ENCODE data around the gene SEC14L5.
"Not testable (repeated sequence)": the region's sequence is repeated elsewhere in the genome, so short reads cannot be mapped to it uniquely, and the experiment has no call there.

Gene SEC14L5

GRCh38 chr16:4949986-4950385 lies 8.1 kb upstream of the SEC14L5 start:
- no peak overlapping the region for H3K27ac ChIP-seq (ENCODE audit: low read depth, low read length, poor library complexity, severe bottlenecking)
- TF ChIP-seq CTCF (IDR thresholded peaks at IDR 0.05; ENCODE audit: low read length) (no peak), EZH2 (IDR thresholded peaks at IDR 0.05; ENCODE audit: borderline replicate concordance, low read length) (no peak)
- peaks cover 10% of the 10 kb centered on the region for H3K4me1 ChIP-seq (ENCODE audit: insufficient read depth, low read length, severe bottlenecking)

GRCh38 chr16:4951583-4951982 lies 6.5 kb upstream of the SEC14L5 start:
- H3K27ac ChIP-seq (ENCODE audit: low read depth, low read length, poor library complexity, severe bottlenecking); H3K79me2 ChIP-seq (ENCODE audit: insufficient read depth, low read length); H3K27me3 ChIP-seq (ENCODE audit: insufficient read depth, low read length); H3K9me3 ChIP-seq (ENCODE audit: low read length); H3K9ac ChIP-seq (ENCODE audit: low read length); H3K4me2 ChIP-seq (ENCODE audit: low read length); H3K36me3 ChIP-seq (ENCODE audit: insufficient read depth, low read length); H3F3A ChIP-seq (ENCODE audit: insufficient read depth, low read length); H2AFZ ChIP-seq (ENCODE audit: low read length); H3K4me3 ChIP-seq (ENCODE audit: low read depth, low read length, poor library complexity, severe bottlenecking); H3K9me2 ChIP-seq (ENCODE audit: low read depth, low read length); H4K20me1 ChIP-seq (ENCODE audit: insufficient read depth, low read length): not testable (repeated sequence)
- peaks cover 10% of the 10 kb centered on the region for H3K4me1 ChIP-seq (ENCODE audit: insufficient read depth, low read length, severe bottlenecking)

More at GRCh38 chr16:4949986-4950385, 8.1 kb upstream of the SEC14L5 start:
- Histone ChIP-seq H3F3A (ENCODE audit: insufficient read depth, low read length) (no peaks in the 10 kb centered on the region), H3K9ac (ENCODE audit: low read length) (no peak overlapping the region), H3K27me3 (ENCODE audit: insufficient read depth, low read length) (peaks cover 6% of the 10 kb centered on the region; the same call in 1 of the 2 replicates), H4K20me1 (ENCODE audit: insufficient read depth, low read length) (no peaks in the 10 kb centered on the region), H3K9me3 (ENCODE audit: low read length) (no peaks in the 10 kb centered on the region), H3K79me2 (ENCODE audit: insufficient read depth, low read length) (no peaks in the 10 kb centered on the region), H2AFZ (ENCODE audit: low read length) (no peak overlapping the region), H3K9me2 (ENCODE audit: low read depth, low read length) (no peaks in the 10 kb centered on the region), H3K36me3 (ENCODE audit: insufficient read depth, low read length) (no peaks in the 10 kb centered on the region), H3K4me3 (ENCODE audit: low read depth, low read length, poor library complexity, severe bottlenecking) (no peak overlapping the region), H3K4me2 (ENCODE audit: low read length) (no peak overlapping the region)

GRCh38 chr16:4954714-4955113 lies 3.4 kb upstream of the SEC14L5 start:
- Histone ChIP-seq H3K36me3 (ENCODE audit: insufficient read depth, low read length) (no peaks in the 10 kb centered on the region), H3F3A (ENCODE audit: insufficient read depth, low read length) (no peaks in the 10 kb centered on the region), H3K9me3 (ENCODE audit: low read length) (no peaks in the 10 kb centered on the region), H2AFZ (ENCODE audit: low read length) (no peak overlapping the region), H3K4me1 (ENCODE audit: insufficient read depth, low read length, severe bottlenecking) (peaks cover 7% of the 10 kb centered on the region), H3K27ac (ENCODE audit: low read depth, low read length, poor library complexity, severe bottlenecking) (no peak overlapping the region), H3K4me3 (ENCODE audit: low read depth, low read length, poor library complexity, severe bottlenecking) (no peak overlapping the region), H3K27me3 (ENCODE audit: insufficient read depth, low read length) (no peaks in the 10 kb centered on the region), H3K4me2 (ENCODE audit: low read length) (no peak overlapping the region), H4K20me1 (ENCODE audit: insufficient read depth, low read length) (no peaks in the 10 kb centered on the region), H3K9ac (ENCODE audit: low read length) (no peak overlapping the region), H3K79me2 (ENCODE audit: insufficient read depth, low read length) (no peaks in the 10 kb centered on the region), H3K9me2 (ENCODE audit: low read depth, low read length) (no peaks in the 10 kb centered on the region)
- no peak for TF ChIP-seq EZH2 (IDR thresholded peaks at IDR 0.05; ENCODE audit: borderline replicate concordance, low read length)
- TF ChIP-seq CTCF (IDR thresholded peaks at IDR 0.05; ENCODE audit: low read length): no peak

GRCh38 chr16:4957420-4957719 lies 760 bp upstream of the SEC14L5 start:
- Histone ChIP-seq H3K4me1 (ENCODE audit: insufficient read depth, low read length, severe bottlenecking) (peaks cover 7% of the 10 kb centered on the region), H4K20me1 (ENCODE audit: insufficient read depth, low read length) (no peaks in the 10 kb centered on the region), H3K9me2 (ENCODE audit: low read depth, low read length) (no peaks in the 10 kb centered on the region), H3K4me3 (ENCODE audit: low read depth, low read length, poor library complexity, severe bottlenecking) (peak overlapping the region; percentile 62), H3F3A (ENCODE audit: insufficient read depth, low read length) (no peaks in the 10 kb centered on the region), H2AFZ (ENCODE audit: low read length) (peak overlapping the region; percentile 96; the same call in 1 of the 2 replicates), H3K79me2 (ENCODE audit: insufficient read depth, low read length) (no peaks in the 10 kb centered on the region), H3K27ac (ENCODE audit: low read depth, low read length, poor library complexity, severe bottlenecking) (no peak overlapping the region), H3K27me3 (ENCODE audit: insufficient read depth, low read length) (no peaks in the 10 kb centered on the region), H3K9me3 (ENCODE audit: low read length) (no peaks in the 10 kb centered on the region), H3K4me2 (ENCODE audit: low read length) (peak overlapping the region; percentile 92), H3K9ac (ENCODE audit: low read length) (peak overlapping the region; percentile 38; the same call in 1 of the 2 replicates), H3K36me3 (ENCODE audit: insufficient read depth, low read length) (no peaks in the 10 kb centered on the region)
- no peak for TF ChIP-seq EZH2 (IDR thresholded peaks at IDR 0.05; ENCODE audit: borderline replicate concordance, low read length)
- TF ChIP-seq CTCF (IDR thresholded peaks at IDR 0.05; ENCODE audit: low read length): no peak; the same call in 1 of the 2 replicates
